Mucosa of stomach (tissue), 1 donor: ENCODE data around the gene UBE2D4.
"Not testable (repeated sequence)": the region's sequence is repeated elsewhere in the genome, so short reads cannot be mapped to it uniquely, and the experiment has no call there.

ENCODE experiments used
- H3K27me3 ChIP-seq: one replicate; pipeline ENCODE4 v1.7.0; 2013; ENCODE audit warnings: mild to moderate bottlenecking, low read length; ENCODE audit not compliant: control insufficient read depth, insufficient read depth
- H3K36me3 ChIP-seq: one replicate; pipeline ENCODE4 v1.7.0; 2013; ENCODE audit warnings: low read length; ENCODE audit not compliant: control insufficient read depth, insufficient read depth
- H3K4me1 ChIP-seq: one replicate; pipeline ENCODE4 v1.7.0; 2013; ENCODE audit warnings: mild to moderate bottlenecking, low read length; ENCODE audit not compliant: control insufficient read depth, insufficient read depth
- H3K4me3 ChIP-seq: one replicate; pipeline ENCODE4 v1.7.0; 2013; ENCODE audit warnings: low read length
- H3K9ac ChIP-seq: one replicate; pipeline ENCODE4 v1.7.0; 2013; ENCODE audit warnings: mild to moderate bottlenecking, low read length, moderate library complexity
- H3K9me3 ChIP-seq: one replicate; pipeline ENCODE4 v1.7.0; 2013; ENCODE audit warnings: mild to moderate bottlenecking, low read length, moderate library complexity; ENCODE audit not compliant: control insufficient read depth
- donor health status: Pancreatic carcinoma.

Gene UBE2D4

DNA sequence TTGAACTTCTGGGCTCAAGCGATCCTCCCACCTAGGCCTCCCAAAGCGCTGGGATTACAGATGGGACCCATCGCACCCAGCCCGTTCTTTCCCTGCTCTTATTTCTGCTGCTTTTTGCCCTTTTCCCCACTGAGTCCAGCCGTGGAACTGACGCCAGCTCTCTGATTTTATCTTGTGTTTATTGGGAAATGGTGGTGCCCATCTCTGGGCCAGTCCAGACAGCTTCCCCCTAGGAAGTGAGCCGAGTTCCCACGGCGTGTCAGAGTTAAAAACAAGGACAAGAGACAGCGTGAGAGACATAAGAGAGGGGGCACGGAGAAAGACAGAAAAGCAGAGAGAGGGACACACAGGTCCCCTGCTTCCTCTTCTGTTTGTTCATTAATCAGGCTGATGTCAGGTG lies 51.9 kb downstream of the UBE2D4 start:
- not testable (repeated sequence) for H3K9ac ChIP-seq, H3K9me3 ChIP-seq, H3K4me1 ChIP-seq, H3K36me3 ChIP-seq, H3K4me3 ChIP-seq, H3K27me3 ChIP-seq

DNA sequence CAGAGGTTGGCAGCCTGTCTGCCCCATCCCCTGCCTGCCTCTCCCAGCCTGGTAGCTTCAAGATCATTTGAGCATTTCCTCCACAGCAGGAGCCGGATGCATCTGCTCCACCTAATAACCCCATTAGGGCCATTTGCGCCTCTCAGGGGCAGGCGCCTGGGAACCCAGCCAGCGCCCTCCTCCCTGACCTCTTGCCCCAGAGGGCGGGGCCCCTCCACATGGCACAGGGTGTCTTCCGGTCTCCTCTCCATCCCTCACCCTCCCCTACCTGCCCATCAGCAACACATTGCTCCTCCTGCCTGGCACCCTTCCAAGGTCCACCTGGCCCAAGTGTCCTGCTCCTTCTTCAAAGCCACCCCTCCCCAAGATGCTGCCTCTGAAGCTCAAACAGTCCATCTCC lies 56.6 kb downstream of the UBE2D4 start:
- not testable (repeated sequence) for H3K36me3 ChIP-seq, H3K9me3 ChIP-seq, H3K4me3 ChIP-seq, H3K4me1 ChIP-seq, H3K27me3 ChIP-seq, H3K9ac ChIP-seq

DNA sequence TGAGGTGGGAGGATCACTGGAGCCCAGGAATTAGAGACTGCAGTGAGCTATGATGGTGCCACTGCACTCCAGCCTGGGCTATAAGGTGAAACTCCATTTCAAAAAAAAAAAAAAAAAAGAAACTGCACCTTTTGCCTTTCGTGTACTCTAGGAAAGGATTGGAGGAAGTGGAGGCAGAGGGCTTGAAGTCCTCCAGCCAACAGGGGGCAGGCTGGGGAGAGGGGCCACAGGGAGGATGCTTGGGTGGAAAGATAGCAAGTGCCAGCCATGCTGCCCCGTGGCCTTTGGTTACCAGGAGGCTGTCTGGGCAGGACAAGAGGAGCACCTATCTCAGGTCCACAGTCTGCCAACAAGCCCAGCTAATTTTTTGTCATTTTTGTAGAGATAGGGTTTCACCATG lies 57.5 kb downstream of the UBE2D4 start:
- H3K36me3 ChIP-seq, H3K9ac ChIP-seq, H3K4me3 ChIP-seq, H3K4me1 ChIP-seq, H3K27me3 ChIP-seq, H3K9me3 ChIP-seq: not testable (repeated sequence)

DNA sequence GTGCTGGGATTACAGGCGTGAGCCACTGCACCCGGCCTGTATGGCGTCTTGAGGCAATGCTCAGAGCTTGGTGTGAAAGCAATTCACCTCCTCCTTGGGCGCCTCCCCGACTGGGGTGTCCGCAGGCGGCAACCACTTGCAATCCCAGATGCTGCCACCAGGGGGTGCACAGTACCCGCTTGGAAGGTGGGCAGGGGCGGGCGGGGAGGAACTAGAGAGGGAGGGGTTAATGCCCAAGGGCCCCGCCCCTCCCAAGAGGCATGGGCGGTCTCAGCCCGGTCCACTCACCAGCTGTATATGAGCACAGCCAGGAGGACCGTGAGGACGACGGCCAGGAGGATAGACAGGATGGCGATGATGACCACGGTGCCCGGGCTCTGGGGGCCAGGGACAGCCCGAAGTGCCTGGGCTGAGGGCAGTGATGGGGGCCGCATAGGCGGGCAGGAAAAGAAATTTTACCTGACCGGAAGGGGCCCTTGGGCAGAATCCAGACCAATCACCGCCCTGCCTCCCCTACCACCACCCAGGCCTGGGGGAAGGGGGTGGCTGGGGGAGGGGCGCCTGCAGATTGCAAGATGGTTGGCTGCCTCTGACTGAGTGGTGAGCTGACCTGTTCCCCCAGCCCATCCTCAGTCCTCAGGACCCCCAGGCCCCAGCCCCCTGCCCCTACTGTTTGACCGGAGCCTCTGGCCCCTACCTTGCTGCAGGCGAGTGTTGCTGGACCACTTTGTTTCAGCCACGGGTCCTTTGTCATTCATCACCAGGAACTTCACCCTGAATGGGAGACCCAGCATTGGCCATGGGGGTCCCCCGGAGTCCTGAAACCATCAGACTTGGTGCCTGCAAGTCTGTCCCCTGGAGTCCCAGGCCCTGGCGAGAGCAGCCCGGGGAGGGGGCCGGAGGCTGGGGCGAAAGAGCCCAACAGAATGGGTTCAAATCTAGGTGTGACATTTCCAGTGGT lies 59.9 kb downstream of the UBE2D4 start:
- not testable (repeated sequence) for H3K36me3 ChIP-seq, H3K9me3 ChIP-seq, H3K4me3 ChIP-seq, H3K27me3 ChIP-seq, H3K9ac ChIP-seq, H3K4me1 ChIP-seq

DNA sequence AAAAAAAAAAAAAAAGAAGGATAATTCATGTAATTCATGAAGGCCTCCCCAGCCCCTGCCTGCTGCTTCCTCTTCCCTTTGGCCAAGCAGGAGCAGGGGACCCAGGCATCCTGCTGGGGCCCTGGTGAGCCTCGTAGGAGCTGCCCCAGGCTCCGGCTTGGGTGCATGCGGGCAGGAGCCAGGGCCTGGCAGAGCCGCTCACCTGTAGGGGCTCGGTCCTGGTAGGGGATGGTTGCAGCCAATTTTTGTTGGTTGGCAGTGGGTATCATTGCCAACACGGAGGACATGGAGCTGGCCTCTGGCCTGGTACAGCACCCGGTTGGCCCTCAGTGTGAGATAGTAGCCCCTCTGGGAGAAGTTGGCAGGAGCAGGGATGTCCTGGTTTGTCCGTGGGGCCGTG lies 61.2 kb downstream of the UBE2D4 start:
- not testable (repeated sequence) for H3K9ac ChIP-seq, H3K9me3 ChIP-seq, H3K36me3 ChIP-seq, H3K27me3 ChIP-seq, H3K4me1 ChIP-seq, H3K4me3 ChIP-seq

DNA sequence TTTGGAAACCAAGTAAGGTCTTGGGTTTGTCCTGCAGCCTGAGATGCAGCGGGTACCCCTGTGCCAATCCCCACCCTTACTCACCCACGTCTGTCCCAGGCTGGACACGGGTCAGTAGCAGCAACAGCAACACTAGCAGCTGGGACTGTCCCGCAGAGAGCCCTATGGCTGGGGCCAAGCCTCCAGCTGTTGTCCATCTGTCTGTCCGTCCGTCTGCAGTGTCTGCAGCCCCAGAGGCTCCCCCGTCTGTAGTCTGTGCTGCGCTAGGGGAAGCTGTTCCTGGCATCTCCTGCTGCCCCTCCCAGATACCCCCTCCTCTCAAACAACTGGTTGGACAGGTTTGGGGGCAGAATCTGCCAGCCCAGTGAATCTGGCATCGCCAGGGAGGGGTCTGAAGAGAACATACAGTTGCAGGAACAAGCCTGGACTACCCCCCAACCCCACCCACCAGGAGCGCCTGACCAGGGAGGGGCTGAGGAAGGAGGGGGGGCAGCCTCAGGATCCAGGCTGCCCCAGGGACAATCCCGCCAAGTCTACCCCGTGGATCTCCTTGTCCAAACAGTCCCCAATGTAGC lies 63.9 kb downstream of the UBE2D4 start:
- not testable (repeated sequence) for H3K9me3 ChIP-seq, H3K27me3 ChIP-seq, H3K36me3 ChIP-seq, H3K4me3 ChIP-seq, H3K4me1 ChIP-seq, H3K9ac ChIP-seq

DNA sequence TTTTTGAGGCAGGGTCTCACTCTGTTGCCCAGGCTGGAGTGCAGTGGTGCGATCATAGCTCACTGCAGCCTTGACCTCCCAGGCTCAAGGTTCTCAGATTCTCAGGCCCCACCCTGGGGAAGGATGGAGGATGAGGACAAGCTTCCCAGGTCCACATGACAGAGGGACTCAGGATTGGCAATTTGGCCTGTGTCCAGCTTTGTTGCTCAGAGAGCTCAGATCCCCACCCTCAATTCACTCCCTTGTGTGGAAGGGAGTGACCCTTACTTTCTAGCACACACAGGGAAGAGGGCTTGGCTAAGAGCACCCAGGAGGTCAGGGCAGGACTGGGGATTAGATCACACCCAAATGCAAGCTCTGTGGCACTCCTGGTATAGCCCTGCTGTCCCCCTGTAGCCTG lies 64.6 kb downstream of the UBE2D4 start:
- not testable (repeated sequence) for H3K27me3 ChIP-seq, H3K9ac ChIP-seq

DNA sequence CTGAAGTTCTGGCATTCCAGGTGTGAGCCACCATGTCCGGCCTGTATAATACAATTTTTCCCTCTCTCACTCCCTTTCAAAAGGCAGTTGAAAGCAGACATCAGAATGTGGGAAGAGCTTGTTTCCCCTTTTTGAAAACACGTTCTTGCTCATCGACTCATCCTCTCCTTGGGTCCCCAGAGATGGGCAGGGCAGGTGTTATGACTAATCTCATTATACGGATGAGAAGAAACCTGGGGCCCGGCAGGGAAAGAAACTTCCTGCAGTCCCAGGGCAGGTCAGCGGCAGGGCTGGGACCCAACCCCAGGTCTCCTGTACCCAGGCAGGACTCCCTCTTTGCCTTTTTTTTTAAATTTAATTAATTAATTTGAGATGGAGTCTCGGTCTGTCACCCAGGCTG lies 66.7 kb downstream of the UBE2D4 start:
- not testable (repeated sequence) for H3K4me3 ChIP-seq, H3K4me1 ChIP-seq, H3K36me3 ChIP-seq, H3K9ac ChIP-seq, H3K9me3 ChIP-seq, H3K27me3 ChIP-seq

More for the DNA sequence above, 64.6 kb downstream of the UBE2D4 start:
- not testable (repeated sequence) for H3K36me3 ChIP-seq, H3K4me1 ChIP-seq, H3K9me3 ChIP-seq, H3K4me3 ChIP-seq

DNA sequence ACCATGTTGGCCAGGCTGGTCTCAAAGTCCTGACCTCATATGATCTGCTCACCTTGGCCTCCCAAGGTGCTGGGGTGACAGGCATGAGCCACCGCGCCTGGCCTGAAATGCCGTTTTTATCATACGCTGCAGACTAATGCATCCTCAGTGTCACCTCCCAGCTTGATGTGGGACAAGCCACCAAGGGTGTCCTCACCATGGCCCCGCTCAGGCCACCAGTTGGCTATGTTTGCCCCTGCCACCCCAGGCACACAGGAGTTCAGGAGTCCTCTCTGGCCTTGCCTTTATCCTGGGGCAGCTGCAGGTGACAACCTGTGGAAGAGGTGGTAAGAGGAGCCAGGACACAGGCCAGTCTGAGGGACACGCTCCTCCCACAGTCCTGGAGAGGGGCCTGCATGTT lies 68.4 kb downstream of the UBE2D4 start:
- H3K4me3 ChIP-seq = not testable (repeated sequence)

DNA sequence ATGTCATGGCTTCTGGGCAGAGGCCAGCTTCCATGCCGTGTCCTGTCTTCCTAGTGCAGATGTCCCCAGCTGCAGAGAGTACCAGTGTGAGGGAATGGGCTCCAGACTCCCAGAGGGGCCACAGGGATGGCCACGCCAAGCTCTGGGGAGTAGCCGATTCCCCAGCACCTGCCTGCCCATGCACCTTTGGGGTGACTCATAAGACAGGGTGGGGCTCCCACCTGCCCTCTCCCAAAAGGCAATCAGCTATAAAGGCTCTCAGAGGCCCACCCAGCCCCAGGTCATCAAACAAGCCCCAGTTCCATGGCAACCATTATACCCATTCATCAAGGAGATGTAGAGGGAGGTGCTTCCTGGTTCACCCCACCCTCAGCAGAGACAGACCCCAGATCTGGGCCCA lies 71.3 kb downstream of the UBE2D4 start, which contains the start of gene SPDYE1:
Gene SPDYE1 (plus strand): TSS at position 366 of the 400 bp plus-strand sequence. CDS start 2,053 bp downstream, outside the sequence.
- not testable (repeated sequence) for H3K9ac ChIP-seq, H3K9me3 ChIP-seq, H3K4me3 ChIP-seq, H3K36me3 ChIP-seq, H3K4me1 ChIP-seq, H3K27me3 ChIP-seq

More for the DNA sequence above, 68.4 kb downstream of the UBE2D4 start:
- not testable (repeated sequence) for H3K9me3 ChIP-seq, H3K27me3 ChIP-seq, H3K9ac ChIP-seq, H3K4me1 ChIP-seq, H3K36me3 ChIP-seq
